Body of pancreas (tissue), 4 donors: ENCODE results near the gene ARHGAP42. TPM values are rescaled to one million over a fixed set of nuclear protein-coding genes. Genes with fewer than 3 reads are reported as not detected.

Experiments used
- ATAC-seq: fragments of 150-250 bp; one replicate; pipeline ENCODE4 v1.9.1; 2016
- DNase-seq, 4 donors: peaks; one replicate each; pipeline ENCODE4 v3.0.0-alpha.2; 2019
- H3K27ac ChIP-seq, 4 donors: fragments of 200-600 bp; sonication (generic); 1 replicate in 3 of 4; 2 replicates in 1 of 4; pipeline versions ENCODE4 v1.5.1 to v1.6.1; 2016 to 2019; ENCODE audit warnings: mild to moderate bottlenecking in 1 of 4, mixed read lengths in 1 of 4, moderate library complexity in 1 of 4
- H3K27me3 ChIP-seq, 2 donors: fragments of 200-600 bp; sonication (generic); one replicate each; pipeline ENCODE4 v1.6.0; 2016; ENCODE audit warnings: mild to moderate bottlenecking in 1 of 2
- H3K36me3 ChIP-seq, 2 donors: fragments of 200-600 bp; sonication (generic); replicated peaks in 1 of 2; 2 replicates each; pipeline ENCODE4 v1.5.1; 2016; ENCODE audit warnings: low read depth in 2 of 2; ENCODE audit not compliant: insufficient read depth in 1 of 2
- H3K4me1 ChIP-seq: fragments of 200-600 bp; sonication (generic); one replicate; pipeline ENCODE4 v1.6.0; 2016
- H3K4me3 ChIP-seq, 2 donors: fragments of 200-600 bp; sonication (generic); 1 replicate in 1 of 2; 2 replicates in 1 of 2; pipeline ENCODE4 v1.5.1; 2016 to 2019
- H3K9me3 ChIP-seq, 3 donors: fragments of 200-600 bp; sonication (generic); 1 replicate in 2 of 3; 2 replicates in 1 of 3; pipeline ENCODE4 v1.5.1; 2016
- POLR2A ChIP-seq, 3 donors: fragments of 450-650 bp; IDR thresholded peaks; one replicate each; pipeline ENCODE4 v1.6.1; 2016; ENCODE audit warnings: antibody characterized with exemption in 3 of 3, mild to moderate bottlenecking in 2 of 3
- WGBS, 2 donors: methylation state at CpG; one replicate each; pipeline ENCODE4 v1.1.5; 2017; 5-methylcytosine and 5-hydroxymethylcytosine counted together
- intact Hi-C: fragments of 100-400 bp; cut with DNase I; formaldehyde crosslinking; loops from one replicate; pipeline ENCODE4 v1.15.1; 2023
- total RNA-seq, 2 donors: library from RNA; depleted of rRNA; stranded (reverse); fragments of >200 nt; gene quantifications; one replicate each; pipeline ENCODE4 v1.1.0, GENCODE V29; 2016
- TF ChIP-seq, protein P1 (sequence below), 7 experiments: fragments of 450-650 bp in 4 of 7; fragments of 200-600 bp in 3 of 7; sonication (generic) in 3 of 7; IDR thresholded peaks; one replicate each; pipeline ENCODE4 v1.5.1; 2016 to 2019; ENCODE audit warnings: antibody characterized with exemption in 7 of 7

Gene ARHGAP42
- total RNA-seq, 2 donors from 2014 or later, result 3.6 to 4.7 TPM

DNA sequence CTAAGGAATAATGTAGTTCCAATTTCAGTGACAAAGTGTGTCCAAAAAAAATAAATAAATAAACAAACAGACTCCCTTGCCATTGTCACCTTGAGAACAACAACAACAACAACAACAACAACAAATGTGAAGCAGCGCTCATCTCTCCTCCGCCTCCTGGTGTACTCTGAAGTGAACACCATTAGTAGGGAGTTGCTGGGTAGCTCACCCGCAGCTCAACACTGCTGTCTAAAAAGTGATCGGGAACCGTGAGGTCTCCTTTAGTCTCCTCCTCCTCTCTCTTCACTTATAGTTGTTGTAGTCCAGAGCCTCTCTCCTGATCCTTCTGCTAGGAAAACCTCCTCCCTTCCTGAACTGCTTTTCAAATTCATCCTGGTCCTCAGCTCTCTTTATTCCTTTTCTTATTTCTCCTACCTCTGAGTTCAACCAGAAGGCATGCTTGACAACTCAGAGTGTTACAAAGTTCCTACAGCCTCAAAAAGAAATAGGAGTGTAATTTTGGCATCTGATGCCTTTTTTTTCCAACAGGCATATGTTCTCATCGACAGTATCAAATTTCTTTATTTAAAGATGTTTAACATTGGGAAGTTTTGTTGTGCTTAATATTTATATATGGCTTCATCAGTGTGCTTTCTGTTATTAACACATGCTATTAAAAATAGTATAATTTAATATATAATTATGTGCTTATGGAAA lies 227.5 kb downstream of the ARHGAP42 start:
- H3K27me3 ChIP-seq, result no peaks in the 10 kb centered on the region
- H3K4me3 ChIP-seq, result no peak overlapping the region
- DNase-seq (no peak), ATAC-seq (no peak)
- H3K27ac ChIP-seq, result no peak overlapping the region
- no peaks in the 10 kb centered on the region for H3K36me3 ChIP-seq
- TF ChIP-seq, protein P1, sequence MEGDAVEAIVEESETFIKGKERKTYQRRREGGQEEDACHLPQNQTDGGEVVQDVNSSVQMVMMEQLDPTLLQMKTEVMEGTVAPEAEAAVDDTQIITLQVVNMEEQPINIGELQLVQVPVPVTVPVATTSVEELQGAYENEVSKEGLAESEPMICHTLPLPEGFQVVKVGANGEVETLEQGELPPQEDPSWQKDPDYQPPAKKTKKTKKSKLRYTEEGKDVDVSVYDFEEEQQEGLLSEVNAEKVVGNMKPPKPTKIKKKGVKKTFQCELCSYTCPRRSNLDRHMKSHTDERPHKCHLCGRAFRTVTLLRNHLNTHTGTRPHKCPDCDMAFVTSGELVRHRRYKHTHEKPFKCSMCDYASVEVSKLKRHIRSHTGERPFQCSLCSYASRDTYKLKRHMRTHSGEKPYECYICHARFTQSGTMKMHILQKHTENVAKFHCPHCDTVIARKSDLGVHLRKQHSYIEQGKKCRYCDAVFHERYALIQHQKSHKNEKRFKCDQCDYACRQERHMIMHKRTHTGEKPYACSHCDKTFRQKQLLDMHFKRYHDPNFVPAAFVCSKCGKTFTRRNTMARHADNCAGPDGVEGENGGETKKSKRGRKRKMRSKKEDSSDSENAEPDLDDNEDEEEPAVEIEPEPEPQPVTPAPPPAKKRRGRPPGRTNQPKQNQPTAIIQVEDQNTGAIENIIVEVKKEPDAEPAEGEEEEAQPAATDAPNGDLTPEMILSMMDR (IDR thresholded peaks at IDR 0.05), result no peak
- TF ChIP-seq POLR2A (IDR thresholded peaks at IDR 0.05), result no peak
- intact Hi-C loops, result no loop called here
- WGBS, 2 donors, result 86% methylated on average over 6 of the region's 6 CpGs
- H3K9me3 ChIP-seq, result no peaks in the 10 kb centered on the region
- H3K4me1 ChIP-seq, result no peaks in the 10 kb centered on the region

DNA sequence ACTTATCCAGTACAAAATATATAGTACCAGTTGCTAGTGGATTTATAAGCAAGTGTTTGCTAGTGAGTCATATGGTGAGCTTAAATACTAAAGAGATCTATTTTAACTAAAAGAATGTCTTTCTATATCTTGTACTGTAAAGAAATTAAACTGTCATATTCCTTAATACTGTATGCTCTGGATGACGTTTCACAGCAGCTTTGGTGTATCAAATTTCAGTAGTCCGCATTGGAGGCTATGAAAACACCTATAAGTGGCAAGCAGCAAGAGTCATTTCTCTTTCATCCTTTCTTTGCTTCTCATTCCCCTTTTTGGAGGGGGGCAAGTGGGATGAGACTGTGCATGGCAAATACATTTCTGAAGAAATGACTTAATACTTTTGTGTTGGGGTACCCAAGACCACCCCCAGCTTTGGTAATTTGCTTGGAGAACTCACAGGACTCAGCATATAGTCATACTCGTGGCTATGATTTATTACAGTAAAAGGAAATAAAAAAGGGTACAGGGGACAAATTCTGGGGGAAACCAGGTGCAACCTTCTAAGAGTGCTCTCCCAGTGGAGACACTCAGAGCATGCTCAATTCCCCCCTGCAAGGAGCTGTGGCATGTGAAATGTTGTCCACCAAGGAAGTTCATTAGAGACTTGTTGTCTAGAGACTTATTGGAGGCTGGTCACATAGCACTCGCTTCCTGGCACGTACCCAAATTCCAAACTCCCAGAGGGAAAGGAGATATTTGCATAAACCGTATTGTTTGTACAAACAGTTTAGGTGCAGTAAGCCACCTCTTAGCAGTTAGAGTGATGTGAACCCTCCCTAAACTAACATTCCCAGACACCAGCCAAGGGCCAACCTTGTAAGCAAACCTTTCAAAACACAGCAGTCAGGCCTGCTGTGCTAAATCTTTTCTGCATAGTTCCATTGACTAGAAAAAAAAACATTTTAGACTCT lies 231.7 kb downstream of the ARHGAP42 start:
- intact Hi-C loops, result no loop called here
- 32 to 34% methylated on average over 6 of the region's 6 CpGs for WGBS, 2 donors
- DNase-seq, result peak in 2 of 4 donors; percentile 18 to 21

DNA sequence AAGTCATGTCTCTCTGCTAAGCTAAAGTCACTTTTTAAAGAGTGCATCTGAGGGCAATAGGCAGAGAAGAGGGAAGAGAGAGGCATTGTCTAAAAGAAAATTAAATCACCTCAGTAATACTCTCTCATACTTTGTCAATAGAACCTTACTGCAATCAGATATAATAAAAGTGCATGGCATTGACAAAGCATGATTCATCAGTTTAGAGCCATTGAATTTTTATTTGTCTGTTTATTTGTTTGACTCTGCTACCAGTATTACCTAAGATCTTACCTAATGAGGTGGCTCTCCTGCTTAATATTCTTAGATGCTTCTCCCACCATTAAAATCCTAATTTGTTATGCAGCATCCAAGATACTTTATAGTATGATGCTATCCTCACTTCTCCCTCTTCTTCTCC lies 233.5 kb downstream of the ARHGAP42 start:
- ATAC-seq, result no peak
- H3K27ac ChIP-seq, result no peak overlapping the region
- DNase-seq, result no peak
- H3K27me3 ChIP-seq, result no peaks in the 10 kb centered on the region
- intact Hi-C loops, result loop anchor here (10.0 kb wide), 1 partner anchor 336 kb away; no protein-coding TSS in a partner anchor
- no peak for TF ChIP-seq POLR2A (IDR thresholded peaks at IDR 0.05)
- TF ChIP-seq, protein P1 (IDR thresholded peaks at IDR 0.05), result no peak
- no peaks in the 10 kb centered on the region for H3K9me3 ChIP-seq
- no peaks in the 10 kb centered on the region for H3K4me1 ChIP-seq
- no peak overlapping the region for H3K4me3 ChIP-seq
- H3K36me3 ChIP-seq, result no peaks in the 10 kb centered on the region

More for the DNA sequence above, 231.7 kb downstream of the ARHGAP42 start:
- Histone ChIP-seq H3K9me3 (no peaks in the 10 kb centered on the region), H3K36me3 (no peaks in the 10 kb centered on the region), H3K27ac (no peak overlapping the region), H3K27me3 (no peaks in the 10 kb centered on the region), H3K4me3 (no peak overlapping the region), H3K4me1 (no peaks in the 10 kb centered on the region)
- TF ChIP-seq POLR2A (IDR thresholded peaks at IDR 0.05), result no peak
- TF ChIP-seq, protein P1 (IDR thresholded peaks at IDR 0.05), result no peak
- no peak for ATAC-seq

DNA sequence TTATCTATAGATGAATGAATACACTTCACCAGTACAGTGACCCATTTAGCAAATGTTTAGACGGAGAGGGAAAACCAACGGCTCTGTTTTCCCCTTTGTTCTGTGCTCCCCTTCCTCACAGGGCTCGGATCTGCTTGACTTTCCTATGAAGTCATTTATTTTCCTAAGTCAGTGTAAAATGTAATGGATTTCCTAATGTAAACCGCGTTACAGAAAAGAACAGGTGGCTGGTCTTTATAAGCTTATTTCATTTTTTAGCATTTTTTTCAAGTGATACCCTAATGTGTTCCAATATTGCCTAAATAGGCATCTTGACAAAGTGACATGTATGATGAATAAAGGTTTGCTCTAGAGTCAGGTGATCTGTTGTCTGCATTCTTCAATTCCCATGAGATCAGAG lies 235.0 kb downstream of the ARHGAP42 start:
- no peak for ATAC-seq
- H3K4me1 ChIP-seq, result no peaks in the 10 kb centered on the region
- H3K9me3 ChIP-seq, result no peaks in the 10 kb centered on the region
- no peaks in the 10 kb centered on the region for H3K27me3 ChIP-seq
- no peak for DNase-seq
- H3K36me3 ChIP-seq, result no peaks in the 10 kb centered on the region
- H3K4me3 ChIP-seq, result no peak overlapping the region
- no peak overlapping the region for H3K27ac ChIP-seq
- WGBS, 2 donors, result 80 to 86% methylated on average over 5 of the region's 5 CpGs
- intact Hi-C loops, result loop anchor here (10.0 kb wide), 1 partner anchor 337 kb away; no protein-coding TSS in a partner anchor
- TF ChIP-seq POLR2A (IDR thresholded peaks at IDR 0.05), result no peak
- TF ChIP-seq, protein P1 (IDR thresholded peaks at IDR 0.05), result no peak
